Urothelium cell line (cell line): ENCODE results near the gene HDAC9.
"Not testable (repeated sequence)": the region's sequence is repeated elsewhere in the genome, so short reads cannot be mapped to it uniquely, and the experiment has no call there.

Experiments
- DNase-seq: peaks from one replicate; pipeline ENCODE4 v3.0.0; 2011; ENCODE audit warnings: low spot score, mixed read lengths
- FAIRE-seq: peaks from 2 replicates; lab custom pipeline; 2011; peaks lifted over from hg19 to GRCh38; lab: Jason Lieb, UNC

The HDAC9 gene

DNA sequence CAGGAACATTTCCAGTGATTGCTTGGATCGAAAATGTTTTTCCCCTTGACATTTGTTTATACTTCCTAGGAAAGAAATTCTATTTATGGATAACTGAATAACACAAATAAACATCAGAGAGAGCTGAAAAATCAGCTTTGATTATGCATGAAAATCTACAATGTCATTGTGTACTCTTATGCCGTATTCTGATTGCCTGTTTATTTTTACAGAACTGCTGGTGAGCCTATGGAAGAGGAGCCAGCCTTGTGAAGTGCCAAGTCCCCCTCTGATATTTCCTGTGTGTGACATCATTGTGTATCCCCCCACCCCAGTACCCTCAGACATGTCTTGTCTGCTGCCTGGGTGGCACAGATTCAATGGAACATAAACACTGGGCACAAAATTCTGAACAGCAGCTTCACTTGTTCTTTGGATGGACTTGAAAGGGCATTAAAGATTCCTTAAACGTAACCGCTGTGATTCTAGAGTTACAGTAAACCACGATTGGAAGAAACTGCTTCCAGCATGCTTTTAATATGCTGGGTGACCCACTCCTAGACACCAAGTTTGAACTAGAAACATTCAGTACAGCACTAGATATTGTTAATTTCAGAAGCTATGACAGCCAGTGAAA, 500.4 kb downstream of the HDAC9 start:
- DNase-seq = no peak
- FAIRE-seq = no peak

DNA sequence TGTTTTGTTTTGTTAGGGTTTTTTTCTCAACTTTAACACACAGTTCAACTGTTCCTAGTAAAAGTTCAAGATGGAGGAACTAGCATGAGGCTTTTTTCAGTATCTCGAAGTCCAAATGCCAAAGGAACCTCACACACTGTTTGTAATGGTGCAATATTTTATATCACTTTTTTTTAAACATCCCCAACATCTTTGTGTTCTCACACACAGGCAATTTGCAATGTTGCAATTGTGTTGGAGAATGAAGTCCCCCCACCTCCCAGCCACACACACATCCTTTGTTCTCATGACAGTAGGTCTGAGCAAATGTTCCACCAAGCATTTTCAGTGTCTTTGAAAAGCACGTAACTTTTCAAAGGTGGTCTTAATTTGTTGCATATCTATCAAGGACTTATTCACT, 501.0 kb downstream of the HDAC9 start:
- peak; percentile 9 for FAIRE-seq

DNA sequence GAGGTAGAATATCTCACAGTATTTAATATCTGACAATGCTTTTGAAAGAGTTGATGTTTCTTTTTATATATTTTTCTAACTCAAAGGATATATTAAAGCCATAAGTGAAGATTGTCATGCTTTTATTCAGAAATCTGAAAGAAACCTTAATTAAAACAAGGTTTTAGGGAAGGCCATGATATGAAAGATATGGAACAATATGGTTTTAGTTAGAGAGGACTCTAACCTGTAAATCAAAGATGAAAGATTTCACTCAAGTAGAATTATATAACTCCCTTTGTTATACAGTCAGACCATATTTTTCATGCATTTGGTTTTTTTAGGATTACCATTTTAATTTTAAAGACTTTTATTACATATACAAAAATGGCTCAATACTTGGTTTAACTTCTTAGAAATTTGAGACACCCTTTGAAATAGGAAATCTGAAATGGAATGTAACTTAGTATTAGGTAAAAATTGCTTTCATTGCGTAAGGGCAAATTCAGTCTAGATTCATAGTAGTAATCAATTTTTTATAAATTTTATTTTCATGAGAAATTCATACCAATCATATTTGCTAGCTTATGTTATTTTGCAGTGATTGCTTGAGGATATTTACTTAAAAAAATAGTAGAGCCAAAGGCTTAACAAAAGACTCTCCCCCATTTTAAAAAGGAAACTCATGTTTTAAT, 502.1 kb downstream of the HDAC9 start:
- DNase-seq = no peak
- no peak for FAIRE-seq

More for the DNA sequence above, 501.0 kb downstream of the HDAC9 start:
- DNase-seq = no peak

DNA sequence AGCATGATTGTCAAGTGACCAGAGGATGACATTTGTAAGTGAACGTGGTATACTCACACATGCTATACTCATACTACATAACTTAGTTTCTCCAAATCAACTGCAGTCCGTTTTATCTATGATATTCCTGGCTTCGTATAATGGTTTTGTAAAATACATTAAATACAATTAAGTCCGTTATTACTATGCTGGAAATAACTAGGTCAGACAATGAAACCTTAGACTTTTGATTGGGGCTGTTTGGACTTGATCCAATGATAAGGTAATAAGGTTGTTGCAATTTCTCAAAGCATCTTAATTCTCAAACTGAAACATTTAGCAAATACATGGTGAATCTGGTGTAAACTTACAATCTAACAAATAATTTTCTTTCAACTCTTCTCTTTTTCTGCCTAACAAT, 504.9 kb downstream of the HDAC9 start:
- DNase-seq = no peak
- FAIRE-seq = no peak

DNA sequence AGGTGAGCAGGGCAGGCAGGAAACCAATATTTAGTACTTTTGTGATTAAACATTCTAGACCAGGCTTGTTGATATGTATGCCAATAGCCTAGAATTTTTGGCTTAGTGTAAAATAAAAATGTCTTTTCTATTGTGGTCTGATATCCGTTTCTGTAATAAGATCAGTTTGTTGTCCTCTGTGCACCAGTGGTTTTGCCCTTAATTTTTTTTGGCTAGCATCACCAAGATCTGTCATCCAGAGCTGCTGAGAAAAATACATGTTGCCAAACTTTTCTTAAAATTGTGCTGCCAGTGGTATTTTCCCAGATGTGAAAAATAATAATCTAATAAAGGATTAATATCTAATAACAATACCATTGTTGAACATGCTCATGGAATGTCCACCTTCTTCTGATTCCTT, 506.3 kb downstream of the HDAC9 start:
- DNase-seq (no peak), FAIRE-seq (no peak)

DNA sequence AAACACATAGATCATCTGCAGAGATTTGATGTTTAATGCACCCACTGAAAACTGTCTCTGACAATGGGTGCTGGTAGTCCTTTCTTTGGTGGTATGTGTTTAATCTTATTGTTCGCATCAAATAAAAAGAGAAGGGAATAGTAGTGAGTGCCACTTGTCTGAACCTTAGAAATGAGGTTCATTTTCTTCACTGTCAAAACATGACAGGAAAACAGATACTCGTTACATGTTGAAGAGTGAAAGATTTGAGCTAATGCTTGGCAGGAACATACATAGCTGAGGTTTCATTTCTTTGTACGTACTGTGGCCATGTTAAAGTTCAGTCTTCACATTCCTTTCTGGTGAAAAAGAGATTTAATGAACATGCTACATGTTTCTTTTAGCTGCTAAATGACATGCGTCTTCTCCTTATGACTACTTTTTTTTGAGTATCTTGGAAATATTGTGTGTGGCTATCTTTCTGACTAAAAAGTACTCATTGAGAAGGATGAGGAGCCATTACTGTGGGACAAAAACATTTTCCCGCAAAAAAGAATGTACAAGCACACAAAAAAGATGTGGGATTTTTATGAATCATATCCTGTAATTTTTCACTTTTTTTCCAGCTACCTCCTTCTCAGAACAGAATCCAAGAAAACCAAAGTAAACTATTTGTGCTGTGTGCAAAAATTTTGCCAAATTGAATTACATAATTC, 513.8 kb downstream of the HDAC9 start:
- DNase-seq (no peak), FAIRE-seq (no peak)

DNA sequence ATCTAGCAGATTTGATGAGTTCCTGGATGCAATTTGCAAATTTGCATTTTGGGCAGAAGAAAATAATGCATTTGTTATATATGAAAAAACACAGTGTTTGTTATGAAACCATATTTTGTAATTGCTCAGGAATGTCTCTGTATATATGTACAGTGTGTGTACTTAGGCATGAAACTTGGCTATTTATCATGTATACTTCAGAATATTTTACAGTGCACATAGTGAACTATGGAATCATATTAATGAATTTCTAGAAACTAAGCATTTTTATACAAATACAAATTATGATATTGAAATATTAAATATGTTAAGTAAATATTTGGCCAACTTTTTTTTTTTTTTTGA, 514.4 kb downstream of the HDAC9 start:
- no peak for FAIRE-seq
- no peak for DNase-seq

DNA sequence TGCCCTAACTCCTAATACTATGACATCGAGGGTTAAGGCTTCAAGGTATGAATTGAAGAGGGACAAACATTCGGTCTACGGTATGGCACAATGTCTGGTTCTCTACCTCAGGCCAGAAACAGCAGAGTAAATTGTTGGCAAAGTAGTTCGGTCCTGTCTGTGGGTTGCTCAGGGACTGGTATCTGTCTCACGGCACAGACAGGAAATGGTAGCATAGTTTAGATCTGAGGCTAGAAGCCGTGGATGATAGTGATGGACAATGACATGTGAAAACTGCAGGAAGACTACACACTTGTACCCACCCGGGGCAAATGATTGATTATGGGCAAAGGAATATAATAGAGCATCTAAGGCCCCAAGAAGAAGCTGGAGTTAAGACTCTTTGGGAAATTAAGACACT, 515.7 kb downstream of the HDAC9 start:
- no peak for FAIRE-seq
- peak; percentile 16 for DNase-seq

DNA sequence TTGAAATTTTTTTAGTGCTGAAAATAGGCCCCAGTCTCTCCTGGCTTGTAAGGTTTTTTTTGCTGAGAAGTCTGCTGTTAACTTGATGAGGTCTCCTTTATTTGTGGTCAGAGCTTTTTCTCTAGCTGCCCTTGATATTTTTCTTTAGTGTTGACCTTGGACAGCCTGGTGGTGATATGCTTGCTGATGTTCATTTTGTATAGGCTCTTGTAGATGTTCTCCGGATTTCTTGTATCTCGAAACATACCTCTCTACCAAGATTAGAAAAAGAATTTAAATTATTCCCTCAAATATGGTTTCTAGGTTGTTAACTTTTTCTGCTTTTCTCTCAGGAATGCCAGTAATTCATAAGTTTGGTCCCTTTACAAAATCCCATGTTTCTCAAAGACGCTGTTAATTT, 519.5 kb downstream of the HDAC9 start:
- FAIRE-seq = no peak
- DNase-seq = no peak

DNA sequence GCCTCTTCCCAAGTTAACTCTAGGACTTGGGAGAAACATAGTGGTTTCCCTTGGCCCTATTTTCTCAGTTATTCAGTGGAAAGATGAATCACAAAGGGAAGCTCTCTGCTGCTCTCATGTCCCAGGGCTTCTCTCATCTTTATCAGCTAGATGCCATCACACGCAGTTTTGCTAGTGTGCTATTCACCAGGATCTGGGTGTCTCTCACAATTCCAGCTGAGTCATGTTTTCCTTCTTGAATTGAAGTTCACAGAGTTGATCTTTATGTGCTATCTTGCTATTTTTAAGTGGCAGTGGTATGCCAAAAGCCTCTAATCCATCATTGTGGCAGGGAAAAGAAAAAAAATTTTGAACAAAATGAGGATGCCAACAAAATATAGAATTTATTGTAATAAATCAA, 520.6 kb downstream of the HDAC9 start:
- FAIRE-seq (no peak), DNase-seq (no peak)

DNA sequence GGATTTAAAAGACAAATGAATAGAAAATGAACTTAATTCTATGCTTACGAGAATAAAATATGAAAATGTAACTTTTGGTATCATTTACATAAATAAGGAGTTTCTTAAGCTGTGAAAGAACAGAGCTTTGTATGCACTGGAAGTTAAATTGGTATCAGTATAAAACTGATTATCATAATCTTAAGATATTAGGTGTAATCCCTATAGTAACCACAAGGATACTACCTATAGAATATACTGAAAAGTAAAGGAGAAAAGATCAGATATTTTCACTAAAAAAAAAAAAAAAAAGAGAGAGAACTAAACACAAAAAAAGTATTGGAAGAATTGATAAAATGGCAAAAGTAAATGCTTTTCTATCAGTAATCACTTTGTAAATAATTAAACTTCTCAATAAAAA, 521.8 kb downstream of the HDAC9 start:
- DNase-seq (no peak), FAIRE-seq (no peak)

DNA sequence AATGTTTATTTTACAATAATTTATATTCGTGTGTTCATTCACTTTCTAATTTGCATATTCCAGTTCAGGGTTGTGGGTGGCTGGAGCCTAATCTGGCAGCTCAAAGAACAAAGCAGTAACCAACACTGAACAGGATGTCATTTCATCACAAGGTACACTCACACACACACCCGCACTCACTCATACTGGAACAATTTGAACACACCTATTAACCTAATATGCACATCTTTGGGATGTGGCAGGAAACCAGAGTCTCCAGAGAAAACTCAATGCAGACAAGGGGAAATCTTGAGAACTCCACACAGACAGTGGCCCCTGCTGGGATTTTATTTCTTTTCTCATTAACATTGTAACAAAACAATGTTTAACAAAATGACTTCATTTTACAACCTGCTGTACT, 524.5 kb downstream of the HDAC9 start:
- DNase-seq (no peak), FAIRE-seq (peak; percentile 86)

DNA sequence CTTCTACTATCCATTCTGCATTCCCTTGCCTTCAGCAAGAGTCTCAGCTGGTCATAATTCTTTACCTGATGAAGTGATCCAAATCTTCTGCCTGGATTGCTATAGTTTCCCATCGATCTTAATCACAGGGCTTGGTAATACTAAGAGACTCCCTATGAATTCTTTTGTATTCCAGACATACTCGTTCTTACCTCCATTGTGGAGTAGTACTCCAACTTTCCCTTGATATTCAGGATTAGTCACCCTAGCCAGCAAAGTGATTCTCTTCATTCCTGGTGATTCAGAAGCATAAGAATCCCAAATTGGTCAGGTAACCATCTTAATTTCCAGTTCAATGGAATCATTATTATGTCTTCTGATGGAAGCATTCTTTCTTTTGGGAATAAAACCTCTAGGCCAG, 525.2 kb downstream of the HDAC9 start:
- FAIRE-seq = no peak
- DNase-seq = no peak

DNA sequence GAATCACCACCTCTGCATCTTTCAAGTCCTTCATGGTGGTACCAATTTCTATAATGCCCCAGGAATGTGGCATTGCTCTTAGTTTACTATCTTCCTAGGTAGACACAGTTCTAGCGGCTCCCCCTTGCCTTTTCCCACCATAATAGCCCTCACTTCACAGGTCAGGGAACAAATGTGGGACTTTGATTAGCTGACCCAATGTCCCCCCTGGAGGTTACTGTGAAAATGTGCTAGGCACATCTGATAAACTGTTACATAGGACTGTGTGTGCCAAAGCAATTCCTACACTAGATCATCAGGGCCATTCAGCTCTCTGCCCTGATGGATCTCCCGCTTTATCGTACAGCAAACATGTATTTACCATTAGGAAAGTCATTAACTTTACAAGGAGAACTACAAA, 527.9 kb downstream of the HDAC9 start:
- peak; percentile 82 for FAIRE-seq
- DNase-seq = no peak

DNA sequence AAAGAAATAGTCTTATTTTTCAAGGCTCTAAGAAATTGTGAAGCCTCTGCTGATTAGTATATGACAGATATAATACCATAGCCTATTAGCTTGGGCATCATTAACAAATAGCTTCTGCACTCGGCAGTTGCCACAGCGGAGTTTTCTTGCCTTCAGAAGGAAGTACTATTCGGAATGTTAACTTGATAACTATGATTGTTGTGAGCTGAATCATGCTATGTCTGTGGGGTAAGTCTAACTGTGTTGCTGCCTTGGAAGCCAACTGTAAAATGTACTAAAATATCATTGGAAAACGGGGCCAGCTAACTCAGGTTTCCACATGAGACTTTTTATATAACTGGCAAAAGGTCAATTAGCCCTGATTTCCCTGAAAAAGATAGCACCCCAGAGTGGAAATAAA, 528.7 kb downstream of the HDAC9 start:
- DNase-seq (peak; percentile 18), FAIRE-seq (peak; percentile 67)

DNA sequence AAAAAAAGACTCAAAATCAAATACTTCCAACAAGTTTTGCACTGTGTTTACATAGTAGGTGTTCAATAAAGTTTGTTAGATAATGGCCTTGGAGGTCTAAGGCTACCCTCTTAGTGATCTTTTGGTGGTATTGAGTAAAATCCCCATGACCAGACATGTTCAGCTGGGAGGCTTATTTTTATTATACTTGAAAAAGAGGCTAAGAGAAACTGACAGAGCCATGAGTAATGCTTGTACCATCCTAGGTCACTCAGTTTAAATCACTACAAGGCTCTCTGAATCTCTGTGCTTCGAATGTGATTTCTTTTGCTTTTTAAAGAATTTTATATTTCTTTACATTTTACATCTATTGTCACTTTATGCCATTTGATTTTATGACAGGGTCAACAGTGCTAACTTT, 531.3 kb downstream of the HDAC9 start:
- no peak for FAIRE-seq
- no peak for DNase-seq

DNA sequence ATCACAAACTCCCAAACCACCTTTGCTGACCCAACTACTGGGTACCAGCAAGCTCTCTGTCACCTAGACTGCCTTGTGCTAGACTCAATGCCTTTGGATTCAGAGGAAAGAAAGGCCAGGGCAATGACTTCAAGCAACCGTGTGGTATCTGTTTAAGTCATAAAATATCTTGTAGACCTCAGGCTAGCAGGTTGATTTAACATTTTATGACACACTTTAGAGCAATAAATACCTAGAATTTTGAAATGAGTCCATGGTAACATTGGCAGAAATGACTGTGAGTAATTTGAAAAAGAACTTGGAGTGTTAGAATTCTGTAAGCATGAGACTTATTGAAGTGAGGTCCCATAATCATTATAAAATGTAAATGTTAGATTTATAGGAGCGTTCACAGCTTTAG, 534.7 kb downstream of the HDAC9 start:
- FAIRE-seq (no peak), DNase-seq (no peak)

DNA sequence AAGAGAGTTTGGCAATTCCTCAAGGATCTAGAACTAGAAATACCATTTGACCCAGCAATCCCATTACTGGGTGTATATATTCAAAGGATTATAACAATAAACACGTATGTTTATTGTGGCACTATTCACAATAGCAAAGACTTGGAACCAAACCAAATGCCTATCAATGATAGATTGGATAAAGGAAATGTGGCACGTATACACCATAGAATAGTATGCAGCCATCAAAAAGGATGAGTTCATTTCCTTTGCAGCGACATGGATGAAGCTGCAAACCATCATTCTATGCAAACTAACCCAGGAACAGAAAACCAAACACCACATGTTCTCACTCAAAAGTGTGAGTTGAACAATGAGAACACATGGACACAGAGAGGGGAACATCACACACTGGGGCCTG, 537.4 kb downstream of the HDAC9 start:
- DNase-seq, FAIRE-seq: not testable (repeated sequence)

DNA sequence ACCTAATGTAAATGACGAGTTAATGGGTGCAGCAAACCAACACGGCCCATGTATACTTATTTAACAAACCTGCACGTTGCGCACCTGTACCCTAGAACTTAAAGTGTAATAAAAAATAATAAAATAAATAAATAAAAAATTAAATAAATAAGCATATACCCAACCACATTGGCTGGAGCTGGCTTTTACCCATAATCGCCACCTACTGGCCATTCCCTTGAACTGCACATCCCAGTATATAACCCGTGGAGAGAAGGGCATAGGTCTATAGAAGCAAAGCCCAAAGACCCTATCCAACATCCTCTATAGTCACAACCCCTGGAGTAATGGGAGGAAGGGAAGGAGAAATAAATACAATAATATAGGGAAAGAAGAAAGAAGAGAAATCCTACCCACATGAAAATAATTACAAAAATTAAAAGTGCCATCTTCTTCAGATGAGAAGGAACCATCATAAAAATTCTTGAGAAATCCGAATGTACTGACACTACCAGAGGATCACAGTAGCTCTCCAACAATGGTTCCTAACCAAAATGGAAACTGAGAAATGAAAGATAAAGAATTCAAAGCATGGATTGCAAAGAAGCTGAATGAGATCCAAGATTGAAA, 556.3 kb downstream of the HDAC9 start:
- DNase-seq (peak; percentile 37), FAIRE-seq (no peak)
